ENCODE data around the gene DNAL1. TPM values are rescaled to one million over a fixed set of nuclear protein-coding genes. Genes with fewer than 3 reads are reported as not detected.

Gene DNAL1
- total and polyA plus RNA-seq, 8 donors, result 0.29 to 12.9 (median 7.7) TPM; not detected in 1

DNA sequence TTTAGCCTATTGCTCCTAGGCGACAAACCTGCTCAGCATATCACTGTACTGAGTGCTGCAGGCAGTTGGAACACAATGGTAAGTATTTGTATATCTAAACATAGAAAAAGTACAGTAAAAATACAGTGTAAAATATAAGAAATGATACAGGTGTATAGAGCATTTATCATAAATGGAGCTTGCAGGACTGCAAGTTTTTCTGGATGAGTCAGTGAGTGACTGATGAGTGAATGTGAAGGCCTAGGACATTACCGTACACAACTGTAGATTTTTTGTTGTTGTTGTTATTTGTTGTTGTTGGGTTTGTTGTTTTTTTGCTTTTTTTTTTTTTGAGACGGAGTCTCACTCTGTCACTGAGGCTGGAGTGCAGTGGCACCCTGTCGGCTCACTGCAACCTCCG, 36.0 kb downstream of the DNAL1 start:
- WGBS, 5 donors, result 93 to 98% (median 96%) methylated on average over 5 of the region's 5 CpGs
- Histone ChIP-seq H3K36me3 (peaks cover 0 to 19% (median 0%) of the 10 kb centered on the region in 4 donors), H3K27ac (no peak overlapping the region), H3K27me3 (no peaks in the 10 kb centered on the region), H3K4me1 (no peaks in the 10 kb centered on the region), H3K4me3 (no peak overlapping the region), H3K9me3 (no peaks in the 10 kb centered on the region)
- no peak for DNase-seq
- intact Hi-C loops (cut with DNase I; ENCODE audit: low total_unique reads), result no loop called here
- no peak for TF ChIP-seq POLR2AphosphoS5 (IDR thresholded peaks at IDR 0.05)
- TF ChIP-seq EP300 (IDR thresholded peaks at IDR 0.05), result no peak
- TF ChIP-seq, protein P1, sequence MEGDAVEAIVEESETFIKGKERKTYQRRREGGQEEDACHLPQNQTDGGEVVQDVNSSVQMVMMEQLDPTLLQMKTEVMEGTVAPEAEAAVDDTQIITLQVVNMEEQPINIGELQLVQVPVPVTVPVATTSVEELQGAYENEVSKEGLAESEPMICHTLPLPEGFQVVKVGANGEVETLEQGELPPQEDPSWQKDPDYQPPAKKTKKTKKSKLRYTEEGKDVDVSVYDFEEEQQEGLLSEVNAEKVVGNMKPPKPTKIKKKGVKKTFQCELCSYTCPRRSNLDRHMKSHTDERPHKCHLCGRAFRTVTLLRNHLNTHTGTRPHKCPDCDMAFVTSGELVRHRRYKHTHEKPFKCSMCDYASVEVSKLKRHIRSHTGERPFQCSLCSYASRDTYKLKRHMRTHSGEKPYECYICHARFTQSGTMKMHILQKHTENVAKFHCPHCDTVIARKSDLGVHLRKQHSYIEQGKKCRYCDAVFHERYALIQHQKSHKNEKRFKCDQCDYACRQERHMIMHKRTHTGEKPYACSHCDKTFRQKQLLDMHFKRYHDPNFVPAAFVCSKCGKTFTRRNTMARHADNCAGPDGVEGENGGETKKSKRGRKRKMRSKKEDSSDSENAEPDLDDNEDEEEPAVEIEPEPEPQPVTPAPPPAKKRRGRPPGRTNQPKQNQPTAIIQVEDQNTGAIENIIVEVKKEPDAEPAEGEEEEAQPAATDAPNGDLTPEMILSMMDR (IDR thresholded peaks at IDR 0.05), result no peak
- no peak for TF ChIP-seq POLR2A (IDR thresholded peaks at IDR 0.05)

DNA sequence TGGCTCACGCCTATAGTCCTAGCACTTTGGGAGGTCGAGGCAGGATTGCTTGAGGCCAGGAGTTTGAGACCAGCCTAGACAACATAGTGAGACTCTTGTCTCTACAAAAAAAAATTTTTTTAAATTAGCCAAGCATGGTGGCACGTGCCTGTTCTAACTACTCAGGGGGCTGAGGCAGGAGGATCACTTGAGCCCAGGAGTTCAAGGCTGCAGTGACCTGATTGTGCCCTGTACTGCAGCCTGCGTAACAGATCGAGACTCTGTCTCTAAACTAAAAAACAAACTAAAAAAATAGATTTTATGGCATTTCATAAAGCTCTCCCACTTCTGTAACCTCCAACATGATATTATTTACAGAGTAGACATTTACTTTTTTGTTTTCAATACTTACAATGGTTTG, 39.8 kb downstream of the DNAL1 start:
- no peaks in the 10 kb centered on the region for H3K4me1 ChIP-seq
- intact Hi-C loops (cut with DNase I; ENCODE audit: low total_unique reads), result no loop called here
- TF ChIP-seq POLR2AphosphoS5 (IDR thresholded peaks at IDR 0.05) (no peak), EP300 (IDR thresholded peaks at IDR 0.05) (no peak), POLR2A (IDR thresholded peaks at IDR 0.05) (no peak)
- TF ChIP-seq, protein P1 (IDR thresholded peaks at IDR 0.05), result no peak
- H3K27me3 ChIP-seq, result no peaks in the 10 kb centered on the region
- no peaks in the 10 kb centered on the region for H3K9me3 ChIP-seq
- H3K4me3 ChIP-seq, result no peak overlapping the region
- H3K27ac ChIP-seq, result no peak overlapping the region
- WGBS, 5 donors, result 89 to 97% (median 94%) methylated on average over 5 of the region's 5 CpGs
- DNase-seq, result no peak
- H3K36me3 ChIP-seq, result peaks cover 0 to 32% (median 23%) of the 10 kb centered on the region in 4 donors

DNA sequence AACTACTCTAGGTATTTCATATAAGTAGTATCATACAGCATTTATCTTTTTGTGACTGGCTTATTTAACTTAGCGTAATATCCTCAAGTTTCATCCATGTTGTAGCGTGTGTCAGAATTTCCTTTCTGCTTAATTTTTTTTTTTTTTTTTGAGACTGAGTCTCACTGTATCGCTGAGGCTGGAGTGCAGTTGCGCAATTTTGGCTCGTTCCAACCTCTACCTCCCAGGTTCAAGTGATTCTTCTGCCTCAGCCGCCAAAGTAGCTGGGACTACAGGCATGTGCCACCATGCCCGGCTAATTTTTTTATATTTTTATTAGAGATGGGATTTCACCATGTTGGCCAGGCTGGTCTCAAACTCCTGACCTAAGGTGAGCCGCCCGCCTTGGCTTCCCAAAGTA, 40.5 kb downstream of the DNAL1 start:
- Histone ChIP-seq H3K4me3 (no peak overlapping the region), H3K27me3 (no peaks in the 10 kb centered on the region), H3K4me1 (no peaks in the 10 kb centered on the region), H3K9me3 (no peaks in the 10 kb centered on the region), H3K27ac (no peak overlapping the region), H3K36me3 (peaks cover 0 to 39% (median 30%) of the 10 kb centered on the region in 4 donors)
- intact Hi-C loops (cut with DNase I; ENCODE audit: low total_unique reads), result no loop called here
- 92 to 96% (median 95%) methylated on average over 9 of the region's 9 CpGs for WGBS, 5 donors
- no peak for DNase-seq
- no peak for TF ChIP-seq EP300 (IDR thresholded peaks at IDR 0.05)
- no peak for TF ChIP-seq POLR2AphosphoS5 (IDR thresholded peaks at IDR 0.05)
- TF ChIP-seq, protein P1 (IDR thresholded peaks at IDR 0.05), result no peak
- no peak for TF ChIP-seq POLR2A (IDR thresholded peaks at IDR 0.05)

DNA sequence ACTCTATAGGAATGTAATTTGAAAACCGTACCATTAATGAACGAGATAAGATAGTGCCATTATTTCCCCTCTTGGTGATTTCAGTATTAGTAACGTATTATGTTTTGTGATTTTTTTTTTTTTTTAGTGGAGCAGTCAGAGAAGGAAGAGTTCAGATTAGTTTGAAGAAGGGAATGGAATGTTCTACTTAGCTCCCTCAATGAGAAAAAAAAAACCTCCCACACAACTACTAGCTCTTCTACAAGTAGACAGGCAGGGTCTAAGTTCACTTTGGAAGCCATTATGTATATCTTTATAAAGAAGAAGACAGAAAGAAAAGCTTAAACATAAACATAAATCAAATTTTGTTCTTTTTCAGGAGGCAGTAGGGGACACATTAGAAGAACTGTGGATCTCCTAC, 42.1 kb downstream of the DNAL1 start:
- intact Hi-C loops (cut with DNase I; ENCODE audit: low total_unique reads), result no loop called here
- WGBS, 5 donors, result 78 to 90% (median 84%) methylated on average over 3 of the region's 3 CpGs
- H3K9me3 ChIP-seq, result no peaks in the 10 kb centered on the region
- H3K36me3 ChIP-seq, result peaks cover 0 to 55% (median 38%) of the 10 kb centered on the region in 4 donors
- no peak for DNase-seq
- no peaks in the 10 kb centered on the region for H3K27me3 ChIP-seq
- no peaks in the 10 kb centered on the region for H3K4me1 ChIP-seq
- H3K27ac ChIP-seq, result no peak overlapping the region
- no peak overlapping the region for H3K4me3 ChIP-seq
- TF ChIP-seq POLR2A (IDR thresholded peaks at IDR 0.05), result no peak
- TF ChIP-seq, protein P1 (IDR thresholded peaks at IDR 0.05), result no peak
- TF ChIP-seq POLR2AphosphoS5 (IDR thresholded peaks at IDR 0.05), result no peak
- no peak for TF ChIP-seq EP300 (IDR thresholded peaks at IDR 0.05)
